Measurements from ENCODE around the gene MLH3. TPM values are rescaled to one million over a fixed set of nuclear protein-coding genes. Genes with fewer than 3 reads are reported as not detected.
"Not testable (repeated sequence)": the region's sequence is repeated elsewhere in the genome, so short reads cannot be mapped to it uniquely, and the experiment has no call there.

The MLH3 gene
- total RNA-seq, 1 donor from 2014 or later = 21.7 TPM

DNA sequence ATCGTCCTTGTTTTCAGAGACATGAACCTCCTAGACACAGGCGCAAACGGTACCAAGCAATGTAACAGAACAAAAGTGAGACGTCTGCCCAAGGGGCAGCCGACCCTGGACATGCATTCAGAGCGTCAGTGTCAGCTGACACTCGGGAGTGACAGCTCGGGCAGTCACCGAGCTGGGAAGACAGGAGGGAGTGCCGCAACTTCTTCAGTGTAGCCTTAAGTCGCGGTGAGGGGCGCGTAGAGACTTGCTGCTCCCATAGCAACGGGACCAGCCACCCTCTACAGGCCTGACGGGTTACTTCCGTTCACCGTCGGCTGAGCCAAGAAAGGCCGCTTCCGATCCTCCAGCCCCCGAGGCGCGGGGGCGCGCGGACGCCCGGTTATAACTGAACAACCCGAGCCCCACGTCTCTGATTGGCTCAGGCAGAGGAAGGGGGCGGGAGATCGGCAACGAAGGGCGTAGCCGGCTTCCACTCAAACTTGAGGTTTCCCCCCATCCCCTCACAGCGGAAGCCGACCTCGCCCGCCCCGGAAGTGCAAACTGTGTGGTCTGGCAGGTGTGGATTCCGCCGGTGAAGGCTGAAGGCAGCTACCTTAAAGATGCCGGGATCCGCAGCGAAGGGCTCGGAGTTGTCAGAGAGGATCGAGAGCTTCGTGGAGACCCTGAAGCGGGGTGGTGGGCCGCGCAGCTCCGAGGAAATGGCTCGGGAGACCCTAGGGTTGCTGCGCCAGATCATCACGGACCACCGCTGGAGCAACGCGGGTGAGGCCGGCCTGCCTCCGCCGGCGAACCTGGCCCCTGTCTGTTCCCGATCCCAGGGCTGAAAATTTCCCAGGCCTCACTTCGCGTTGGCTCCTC lies 48.6 kb downstream of the MLH3 start, which contains the start of gene EIF2B2:
EIF2B2 (plus strand) TSS at position 530 of the 858 bp plus-strand sequence; CDS start at position 600, 70 bp downstream.
- TF ChIP-seq, protein P1, sequence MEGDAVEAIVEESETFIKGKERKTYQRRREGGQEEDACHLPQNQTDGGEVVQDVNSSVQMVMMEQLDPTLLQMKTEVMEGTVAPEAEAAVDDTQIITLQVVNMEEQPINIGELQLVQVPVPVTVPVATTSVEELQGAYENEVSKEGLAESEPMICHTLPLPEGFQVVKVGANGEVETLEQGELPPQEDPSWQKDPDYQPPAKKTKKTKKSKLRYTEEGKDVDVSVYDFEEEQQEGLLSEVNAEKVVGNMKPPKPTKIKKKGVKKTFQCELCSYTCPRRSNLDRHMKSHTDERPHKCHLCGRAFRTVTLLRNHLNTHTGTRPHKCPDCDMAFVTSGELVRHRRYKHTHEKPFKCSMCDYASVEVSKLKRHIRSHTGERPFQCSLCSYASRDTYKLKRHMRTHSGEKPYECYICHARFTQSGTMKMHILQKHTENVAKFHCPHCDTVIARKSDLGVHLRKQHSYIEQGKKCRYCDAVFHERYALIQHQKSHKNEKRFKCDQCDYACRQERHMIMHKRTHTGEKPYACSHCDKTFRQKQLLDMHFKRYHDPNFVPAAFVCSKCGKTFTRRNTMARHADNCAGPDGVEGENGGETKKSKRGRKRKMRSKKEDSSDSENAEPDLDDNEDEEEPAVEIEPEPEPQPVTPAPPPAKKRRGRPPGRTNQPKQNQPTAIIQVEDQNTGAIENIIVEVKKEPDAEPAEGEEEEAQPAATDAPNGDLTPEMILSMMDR (IDR thresholded peaks at IDR 0.05) = no peak
- POLR2A ChIA-PET = interaction anchor here (0.5 to 1.6 kb wide), 5 partner anchors 40 to 239 kb away, joined by 3 to 7 read pairs (median 4); partner anchors contain the start of genes ACYP1, RPS6KL1 and YLPM1
- intact Hi-C loops (cut with micrococcal nuclease) = loop anchor here (1.0 to 5.0 kb wide), 11 partner anchors 40 to 1150 kb away; partner anchors contain the start of genes AREL1, DLST, ERG28 and FCF1
- H3K36me3 Mint-ChIP-seq (ENCODE audit: low read depth) = peaks cover 40% of the 10 kb centered on the region
- no peaks in the 10 kb centered on the region for H3K9me3 Mint-ChIP-seq
- CTCF ChIA-PET = interaction anchor here (1.5 to 2.9 kb wide), 2 partner anchors 57 to 141 kb away, joined by 5 to 9 read pairs; no protein-coding TSS in a partner anchor
- peak within 1 kb of the TSS; percentile 99 for H3K4me3 Mint-ChIP-seq
- no peaks in the 10 kb centered on the region for H3K27me3 Mint-ChIP-seq
- ATAC-seq (ENCODE audit: low read depth) = peak; percentile 96
- peaks cover 25% of the 10 kb centered on the region for H3K4me1 Mint-ChIP-seq
- peak within 1 kb of the TSS; percentile 96 for H3K27ac Mint-ChIP-seq
- peak; percentile 97 for DNase-seq

DNA sequence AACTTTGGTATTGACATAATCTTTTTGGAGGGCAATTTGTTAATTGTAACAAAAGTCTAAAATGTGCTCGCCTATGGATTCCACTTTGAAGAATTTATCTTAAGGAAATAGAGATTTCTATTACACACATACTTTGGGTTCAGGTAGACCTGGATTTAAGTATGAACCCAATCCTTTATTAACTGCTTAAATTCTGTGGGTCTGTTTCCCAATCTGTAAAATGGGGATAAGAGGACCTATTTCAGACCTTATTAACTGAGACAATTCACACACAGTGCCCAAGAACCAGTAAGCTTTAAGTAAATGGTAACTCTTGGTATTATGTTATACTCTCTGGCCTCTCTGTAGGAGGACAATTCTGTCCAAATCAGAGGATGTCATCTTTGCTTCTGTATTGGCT lies 49.4 kb downstream of the MLH3 start:
- H3K9me3 Mint-ChIP-seq = no peaks in the 10 kb centered on the region
- ChIA-PET POLR2A (interaction anchor here (0.6 kb wide), 1 partner anchor 125 kb away, joined by 3 read pairs; the partner anchor contains the start of gene NEK9), CTCF (interaction anchor here (2.9 kb wide), 1 partner anchor 141 kb away, joined by 9 read pairs; no protein-coding TSS in a partner anchor)
- ATAC-seq (ENCODE audit: low read depth) = no peak
- no peak for DNase-seq
- intact Hi-C loops (cut with micrococcal nuclease) = loop anchor here (1.0 to 5.0 kb wide), 11 partner anchors 40 to 1150 kb away; partner anchors contain the start of genes AREL1, DLST, ERG28 and FCF1
- H3K4me1 Mint-ChIP-seq = peaks cover 25% of the 10 kb centered on the region
- no peaks in the 10 kb centered on the region for H3K27me3 Mint-ChIP-seq
- H3K27ac Mint-ChIP-seq = peak overlapping the region; percentile 96
- peaks cover 33% of the 10 kb centered on the region for H3K36me3 Mint-ChIP-seq (ENCODE audit: low read depth)
- H3K4me3 Mint-ChIP-seq = peak overlapping the region; percentile 99
- TF ChIP-seq, protein P1 (IDR thresholded peaks at IDR 0.05) = no peak

DNA sequence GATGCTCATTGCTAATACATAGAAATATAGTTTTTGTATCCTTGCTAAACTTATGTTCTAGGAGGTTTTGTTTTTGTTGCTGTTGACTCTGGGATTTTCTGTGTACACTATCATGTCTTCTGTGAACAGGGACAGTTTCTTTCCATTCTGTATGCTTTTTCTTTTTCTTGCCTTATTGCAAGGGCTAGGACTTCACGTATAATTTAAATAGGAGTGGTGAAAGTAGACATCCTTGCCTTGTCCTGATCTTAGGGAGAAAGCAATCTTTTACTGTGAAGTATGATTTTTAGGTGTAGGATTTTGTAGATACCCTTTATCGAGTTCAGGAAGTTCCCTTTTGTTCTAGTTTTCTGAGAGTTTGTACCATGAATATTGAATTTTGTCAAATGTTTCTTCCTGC lies 50.0 kb downstream of the MLH3 start:
- H3K27me3 Mint-ChIP-seq = no peaks in the 10 kb centered on the region
- no peak for DNase-seq
- H3K27ac Mint-ChIP-seq = no peak overlapping the region
- ChIA-PET POLR2A (no interaction called here), CTCF (interaction anchor here (2.9 kb wide), 1 partner anchor 140 kb away, joined by 9 read pairs; no protein-coding TSS in a partner anchor)
- no peak for ATAC-seq (ENCODE audit: low read depth)
- H3K4me1 Mint-ChIP-seq = peaks cover 25% of the 10 kb centered on the region
- H3K4me3 Mint-ChIP-seq = no peak overlapping the region
- intact Hi-C loops (cut with micrococcal nuclease) = loop anchor here (5.0 kb wide), 2 partner anchors 39 to 1151 kb away; partner anchors contain the start of gene GPATCH2L
- H3K9me3 Mint-ChIP-seq = no peaks in the 10 kb centered on the region
- TF ChIP-seq, protein P1 (IDR thresholded peaks at IDR 0.05) = no peak
- peaks cover 27% of the 10 kb centered on the region for H3K36me3 Mint-ChIP-seq (ENCODE audit: low read depth)

DNA sequence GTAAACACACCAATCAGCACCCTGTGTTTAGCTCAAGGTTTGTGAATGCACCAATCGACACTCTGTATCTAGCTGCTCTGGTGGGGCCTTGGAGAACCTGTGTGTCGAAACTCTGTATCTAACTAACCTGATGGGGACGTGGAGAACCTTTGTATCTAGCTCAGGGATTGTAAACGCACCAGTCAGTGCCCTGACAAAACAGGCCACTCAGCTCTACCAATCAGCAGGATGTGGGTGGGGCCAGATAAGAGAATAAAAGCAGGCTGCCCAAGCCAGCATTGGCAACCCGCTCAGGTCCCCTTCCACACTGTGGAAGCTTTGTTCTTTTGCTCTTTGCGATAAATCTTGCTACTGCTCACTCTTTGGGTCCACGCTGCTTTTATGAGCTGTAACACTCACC lies 55.5 kb downstream of the MLH3 start:
- POLR2A ChIA-PET; H3K4me3 Mint-ChIP-seq; H3K9me3 Mint-ChIP-seq; H3K36me3 Mint-ChIP-seq (ENCODE audit: low read depth); H3K4me1 Mint-ChIP-seq; CTCF ChIA-PET; H3K27ac Mint-ChIP-seq; ATAC-seq (ENCODE audit: low read depth); intact Hi-C loops (cut with micrococcal nuclease); DNase-seq; H3K27me3 Mint-ChIP-seq: not testable (repeated sequence)

DNA sequence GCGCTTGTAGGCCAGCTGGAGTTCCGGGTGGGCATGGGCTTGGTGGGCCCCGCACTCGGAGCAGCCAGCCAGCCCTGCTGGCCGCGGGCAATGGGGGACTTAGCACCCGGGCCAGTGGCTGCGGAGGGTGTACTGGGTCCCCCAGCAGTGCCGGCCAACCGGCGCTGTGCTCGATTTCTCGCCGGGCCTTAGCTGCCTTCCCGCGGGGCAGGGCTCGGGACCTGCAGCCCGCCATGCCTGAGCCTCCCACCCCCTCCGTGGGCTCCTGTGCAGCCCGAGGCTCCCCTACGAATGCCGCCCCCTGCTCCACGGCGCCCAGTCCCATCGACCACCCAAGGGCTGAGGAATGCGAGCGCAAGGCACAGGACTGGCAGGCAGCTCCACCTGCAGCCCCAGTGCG lies 57.1 kb downstream of the MLH3 start:
- ATAC-seq (ENCODE audit: low read depth); DNase-seq; H3K4me1 Mint-ChIP-seq; H3K4me3 Mint-ChIP-seq; POLR2A ChIA-PET; intact Hi-C loops (cut with micrococcal nuclease); CTCF ChIA-PET; H3K36me3 Mint-ChIP-seq (ENCODE audit: low read depth); H3K27me3 Mint-ChIP-seq; H3K27ac Mint-ChIP-seq; H3K9me3 Mint-ChIP-seq: not testable (repeated sequence)

DNA sequence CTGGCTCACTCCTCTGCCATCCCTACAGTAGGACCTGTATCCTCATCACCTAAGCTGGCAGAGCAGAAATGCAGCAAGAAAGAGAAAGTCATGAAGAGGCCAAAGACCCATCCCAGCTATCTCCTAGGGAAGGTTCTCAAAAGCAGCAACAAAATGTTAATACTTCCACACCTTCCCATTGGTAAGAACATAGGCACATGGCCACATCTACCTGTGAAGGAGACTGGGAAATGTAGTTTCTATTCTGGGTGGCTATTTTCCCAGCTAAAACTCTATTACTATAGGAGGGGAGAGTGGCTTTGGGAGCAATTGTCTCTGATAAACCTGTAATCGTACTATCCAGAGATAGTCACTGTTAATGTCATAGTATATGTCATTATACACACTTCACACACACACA lies 62.3 kb downstream of the MLH3 start:
- Mint-ChIP-seq H3K36me3 (ENCODE audit: low read depth) (no peaks in the 10 kb centered on the region), H3K27ac (no peak overlapping the region), H3K9me3 (no peaks in the 10 kb centered on the region), H3K27me3 (no peaks in the 10 kb centered on the region), H3K4me1 (no peaks in the 10 kb centered on the region), H3K4me3 (no peak overlapping the region)
- ChIA-PET CTCF (no interaction called here), POLR2A (no interaction called here)
- no peak for DNase-seq
- TF ChIP-seq, protein P1 (IDR thresholded peaks at IDR 0.05) = no peak
- intact Hi-C loops (cut with micrococcal nuclease) = no loop called here
- no peak for ATAC-seq (ENCODE audit: low read depth)

Measured in activated B cell treated with CpG ODN at 0.5 μM for 24 hours (primary cell).